GM19239 (cell line): Measurements from ENCODE around the gene ANKRD52.
A peak's percentile ranks its signal among the peaks of the same experiment; 100 is the strongest.

ENCODE experiments used
- DNase-seq: peaks from one replicate; pipeline ENCODE4 v3.0.0; 2011; ENCODE audit warnings: low spot score; ENCODE audit not compliant: insufficient read length
- FAIRE-seq: peaks from 2 replicates; lab custom pipeline; 2011; peaks lifted over from hg19 to GRCh38; lab: Jason Lieb, UNC

Gene ANKRD52

DNA sequence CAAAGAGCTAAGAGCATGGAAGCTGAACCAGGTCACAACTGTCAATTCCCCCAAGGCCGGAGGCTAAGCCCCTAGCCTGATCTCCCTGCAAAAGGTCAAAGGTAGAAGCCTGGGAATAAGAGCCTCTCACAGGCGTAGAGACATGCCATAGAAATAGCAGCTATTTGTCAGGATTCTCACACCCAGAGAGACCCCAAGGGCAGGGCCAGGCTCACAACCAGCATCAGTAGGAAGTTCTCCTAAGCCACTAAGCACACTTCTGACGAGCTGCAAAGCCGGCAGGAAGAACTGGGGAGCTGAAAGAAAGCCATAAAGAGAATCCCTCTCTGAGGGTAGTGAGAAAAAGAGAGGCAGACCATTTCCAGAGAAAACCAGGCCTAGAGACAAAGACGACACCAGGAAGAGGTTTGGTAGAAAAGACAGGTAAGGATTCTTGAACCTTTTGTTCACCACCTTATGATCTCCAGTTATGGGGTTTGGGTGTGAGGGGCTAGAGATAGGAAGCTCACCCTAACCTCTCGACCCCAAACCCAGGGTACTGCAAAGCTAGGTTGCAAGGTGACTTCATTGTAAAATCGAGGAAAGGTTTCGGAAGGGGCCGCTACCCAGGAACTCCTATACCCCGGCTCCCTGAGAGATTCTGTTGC, 69.9 kb downstream of the ANKRD52 start:
- DNase-seq, result no peak
- FAIRE-seq, result peak; percentile 70
